H1 (cell line): ENCODE measurements around the gene MBLAC1. TPM values are rescaled to one million over a fixed set of nuclear protein-coding genes. Genes with fewer than 3 reads are reported as not detected.

Source experiments
- CTCF ChIA-PET: fragments of 300-600 bp; sonication (Branson Sonifier 250); formaldehyde crosslinking; loops from one replicate; lab custom pipeline; 2021; ENCODE audit not compliant: partially characterized antibody; lab: Charles Lee
- POLR2A ChIA-PET: fragments of 300-600 bp; sonication (Branson Sonifier 250); formaldehyde crosslinking; loops from one replicate; lab custom pipeline; 2021; ENCODE audit warnings: inconsistent platforms; ENCODE audit not compliant: partially characterized antibody; lab: Charles Lee
- DNase-seq, 2 experiments: peaks; one replicate each; pipeline versions ENCODE4 v3.0.0 to v3.0.0-alpha.2; 2010 to 2022; ENCODE audit warnings: low spot score in 2 of 2, low read depth in 1 of 2, mixed read lengths in 1 of 2
- FAIRE-seq: peaks from 2 replicates; lab custom pipeline; 2011; peaks lifted over from hg19 to GRCh38; lab: Jason Lieb, UNC
- H2AFZ ChIP-seq: 2 replicates; pipeline ENCODE4 v1.8.1; 2012; ENCODE audit warnings: low read length, inconsistent platforms
- H2AK5ac ChIP-seq: 2 replicates; pipeline ENCODE4 v1.6.1; 2013; ENCODE audit warnings: low read depth, low read length
- H2BK120ac ChIP-seq: replicated peaks from 2 replicates; pipeline ENCODE3; 2013; ENCODE audit warnings: low read depth, low read length, inconsistent platforms
- H2BK12ac ChIP-seq: 2 replicates; pipeline ENCODE4 v1.6.1; 2013; ENCODE audit warnings: low read depth, low read length
- H2BK15ac ChIP-seq: 2 replicates; pipeline ENCODE4 v1.6.1; 2013; ENCODE audit warnings: low read length
- H2BK20ac ChIP-seq: 2 replicates; pipeline ENCODE4 v1.6.1; 2013; ENCODE audit warnings: low read length
- H2BK5ac ChIP-seq: 2 replicates; pipeline ENCODE4 v1.6.1; 2013; ENCODE audit warnings: low read depth, low read length
- H3K14ac ChIP-seq: 2 replicates; pipeline ENCODE4 v1.6.1; 2013; ENCODE audit warnings: inconsistent platforms; ENCODE audit not compliant: insufficient read length
- H3K18ac ChIP-seq: 2 replicates; pipeline ENCODE4 v1.6.1; 2013; ENCODE audit warnings: low read length; ENCODE audit errors: extremely low read depth
- H3K23ac ChIP-seq: 2 replicates; pipeline ENCODE4 v1.6.1; 2013; ENCODE audit warnings: inconsistent platforms; ENCODE audit not compliant: insufficient read length
- H3K23me2 ChIP-seq: 2 replicates; pipeline ENCODE4 v1.6.1; 2013; ENCODE audit warnings: low read depth, low read length
- H3K27ac ChIP-seq: 2 replicates; pipeline ENCODE4 v1.6.1; 2011; ENCODE audit warnings: low read depth, low read length, inconsistent platforms
- H3K27me3 ChIP-seq, 4 experiments: replicated peaks in 1 of 4; 1 replicate in 1 of 4; 2 replicates in 3 of 4; pipeline versions ENCODE4 v1.6.1 to v1.8.1; 2011 to 2013; ENCODE audit warnings: low read length in 3 of 4, mild to moderate bottlenecking in 3 of 4, inconsistent platforms in 2 of 4, mixed read lengths in 2 of 4, moderate library complexity in 1 of 4; ENCODE audit not compliant: control insufficient read depth in 3 of 4, insufficient read depth in 3 of 4; ENCODE audit errors: extremely low read depth in 1 of 4
- H3K36me3 ChIP-seq, 4 experiments: 2 replicates each; pipeline versions ENCODE4 v1.6.1 to v1.8.1; 2011 to 2013; ENCODE audit warnings: mild to moderate bottlenecking in 4 of 4, low read length in 3 of 4, moderate library complexity in 2 of 4, control low read depth in 1 of 4, inconsistent platforms in 1 of 4; ENCODE audit not compliant: insufficient read depth in 4 of 4, control insufficient read depth in 2 of 4
- H3K4ac ChIP-seq: replicated peaks from 2 replicates; pipeline ENCODE3; 2013; ENCODE audit warnings: low read length, low read depth, mixed read lengths, inconsistent platforms; ENCODE audit not compliant: insufficient read length
- H3K4me1 ChIP-seq, 4 experiments: replicated peaks in 1 of 4; 1 replicate in 1 of 4; 2 replicates in 3 of 4; pipeline versions ENCODE4 v1.6.1 to v1.8.1; 2011 to 2013; ENCODE audit warnings: low read length in 3 of 4, inconsistent platforms in 2 of 4, mixed read lengths in 1 of 4; ENCODE audit not compliant: insufficient read depth in 4 of 4, control insufficient read depth in 3 of 4
- H3K4me2 ChIP-seq, 2 experiments: 2 replicates each; pipeline versions ENCODE4 v1.6.1 to v1.8.1; 2011 to 2013; ENCODE audit warnings: low read depth in 2 of 2, low read length in 2 of 2, control low read depth in 1 of 2, inconsistent platforms in 1 of 2, mild to moderate bottlenecking in 1 of 2; ENCODE audit not compliant: insufficient read depth in 1 of 2
- H3K4me3 ChIP-seq, 4 experiments: fragments of 200-600, 300-600 bp in 1 of 4; sonication (generic), shearing (Covaris generic), sonication (Bioruptor Twin) in 1 of 4; 2 replicates each; pipeline versions ENCODE4 v1.5.1 to v1.8.1; 2011 to 2016; ENCODE audit warnings: low read length in 4 of 4, low read depth in 3 of 4, control low read depth in 2 of 4, inconsistent platforms in 2 of 4, mild to moderate bottlenecking in 2 of 4, mixed read lengths in 1 of 4, moderate library complexity in 1 of 4; ENCODE audit not compliant: insufficient read depth in 2 of 4; ENCODE audit errors: extremely low read depth in 1 of 4
- H3K56ac ChIP-seq: replicated peaks from 2 replicates; pipeline ENCODE3; 2013; ENCODE audit warnings: low read depth, mild to moderate bottlenecking, mixed read lengths, low read length, inconsistent platforms; ENCODE audit not compliant: insufficient read length
- H3K79me1 ChIP-seq: 2 replicates; pipeline ENCODE4 v1.6.1; 2013; ENCODE audit warnings: low read depth, low read length, control low read depth
- H3K79me2 ChIP-seq, 2 experiments: 2 replicates each; pipeline versions ENCODE4 v1.6.1 to v1.8.1; 2012 to 2013; ENCODE audit warnings: low read length in 2 of 2, mild to moderate bottlenecking in 2 of 2, inconsistent platforms in 1 of 2; ENCODE audit not compliant: insufficient read depth in 2 of 2, control insufficient read depth in 1 of 2
- H3K9ac ChIP-seq, 4 experiments: replicated peaks in 1 of 4; 1 replicate in 1 of 4; 2 replicates in 3 of 4; pipeline versions ENCODE4 v1.6.1 to v1.8.1; 2011 to 2013; ENCODE audit warnings: low read depth in 3 of 4, low read length in 3 of 4, control low read depth in 2 of 4, mild to moderate bottlenecking in 2 of 4, moderate library complexity in 2 of 4, inconsistent platforms in 1 of 4; ENCODE audit errors: extremely low read depth in 1 of 4
- H3K9me3 ChIP-seq, 2 experiments: 2 replicates each; pipeline versions ENCODE4 v1.6.1 to v1.8.1; 2012 to 2013; ENCODE audit warnings: mild to moderate bottlenecking in 2 of 2, moderate library complexity in 2 of 2, control low read depth in 1 of 2, inconsistent platforms in 1 of 2, low read depth in 1 of 2, low read length in 1 of 2, mixed read lengths in 1 of 2; ENCODE audit not compliant: insufficient read depth in 2 of 2
- H4K20me1 ChIP-seq, 2 experiments: replicated peaks in 1 of 2; 2 replicates each; pipeline versions ENCODE3 to v1.8.1; 2011 to 2013; ENCODE audit warnings: inconsistent platforms in 2 of 2, low read length in 2 of 2, mild to moderate bottlenecking in 1 of 2; ENCODE audit not compliant: insufficient read depth in 2 of 2, control insufficient read depth in 1 of 2
- H4K5ac ChIP-seq: 2 replicates; pipeline ENCODE4 v1.6.1; 2013; ENCODE audit warnings: low read length, low read depth, mixed read lengths, inconsistent platforms; ENCODE audit not compliant: insufficient read length
- H4K8ac ChIP-seq: 2 replicates; pipeline ENCODE4 v1.8.0; 2013; ENCODE audit warnings: mild to moderate bottlenecking, moderate library complexity, low read length, inconsistent platforms; ENCODE audit not compliant: insufficient read depth; ENCODE audit errors: extremely low read depth
- H4K91ac ChIP-seq: replicated peaks from 2 replicates; pipeline ENCODE3; 2013; ENCODE audit warnings: low read length, mixed read lengths, inconsistent platforms; ENCODE audit not compliant: insufficient read length
- NRF1 ChIP-seq: IDR thresholded peaks from 2 replicates; pipeline ENCODE4 v1.6.1; 2011; ENCODE audit warnings: mild to moderate bottlenecking, low read depth, low read length, improper control_type of control experiment
- POU5F1 ChIP-seq: IDR thresholded peaks from 2 replicates; pipeline ENCODE4 v1.6.1; 2011; ENCODE audit warnings: low read depth, mild to moderate bottlenecking, low read length, moderate library complexity
- WGBS, 2 experiments: shearing (Covaris generic) in 1 of 2; methylation state at CpG; one replicate each; pipeline versions ENCODE4 v1.1.6 to v1.1.7; 2013 to 2015; ENCODE audit warnings: low lambda C conversion rate in 2 of 2, mixed read lengths in 2 of 2, inconsistent platforms in 1 of 2, low coverage in 1 of 2, missing lambda C conversion rate in 1 of 2; ENCODE audit not compliant: insufficient replicate concordance in 2 of 2, insufficient coverage in 1 of 2, insufficient read length in 1 of 2; ENCODE audit errors: extremely low coverage in 1 of 2, missing lambda C conversion rate in 1 of 2; 5-methylcytosine and 5-hydroxymethylcytosine counted together
- polyA plus RNA-seq, 7 experiments: library from polyadenylated mRNA; depleted of rRNA in 3 of 7; stranded (reverse) in 5 of 7; unstranded in 2 of 7; fragments of >200 nt in 5 of 7; fragments of 200-250 nt in 2 of 7; gene quantifications; 1 replicate in 5 of 7; 2 replicates in 1 of 7; 4 replicates in 1 of 7; pipeline versions ENCODE4 v1.2.1 to v1.2.3, GENCODE V29; 2011 to 2013; ENCODE audit warnings: missing spikeins in 2 of 7, mixed read lengths in 2 of 7
- total RNA-seq: library from RNA; stranded (reverse); fragmentation: NEBNext Ultra II Directional; extraction: Animal tissue kit (Norgen Biotek cat#: 25700); gene quantifications from 2 replicates; pipeline ENCODE4 v1.2.1, GENCODE V29; 2021

MBLAC1 gene
- total and polyA plus RNA-seq, 2 of the 8 experiments (the other 6 are each of a cell fraction or from before 2014, with no cell fraction given): 1.00 to 1.7 TPM

- Histone ChIP-seq H4K20me1 (peaks cover 8% of the 10 kb centered on the region in 2 experiments), H3K4ac (peak overlapping the region; percentile 11), H2AK5ac (no peak overlapping the region), H3K4me3 (peak overlapping the region; percentile 78 to 98 (median 96)), H3K27ac (peak overlapping the region; percentile 19), H3K36me3 (peaks cover 18 to 29% (median 25%) of the 10 kb centered on the region in 4 experiments), H3K4me2 (peak overlapping the region; percentile 66 to 70), H3K23me2 (peaks cover 4% of the 10 kb centered on the region; the same call in 1 of the 2 replicates), H4K5ac (peak overlapping the region; percentile 85), H3K14ac (no peak overlapping the region), H3K9ac (peak overlapping the region in 3 of 4 experiments; percentile 2 to 62 (median 21); a peak in 4 of 7 replicates), H3K23ac (no peak overlapping the region), H3K56ac (peak overlapping the region; percentile 5), H3K79me1 (no peaks in the 10 kb centered on the region), H2BK15ac (0 out of 2 replicates have a peak overlapping the region, but pooled peaks have one; percentile 6), H3K18ac (peak overlapping the region; percentile 76; the same call in 1 of the 2 replicates), H2AFZ (no peak overlapping the region), H3K9me3 (no peaks in the 10 kb centered on the region), H2BK5ac (0 out of 2 replicates have a peak overlapping the region, but pooled peaks have one; percentile 18), H4K91ac (peak overlapping the region; percentile 50), H2BK120ac (peak overlapping the region; percentile 4), H2BK12ac (0 out of 2 replicates have a peak overlapping the region, but pooled peaks have one; percentile 1), H3K27me3 (no peaks in the 10 kb centered on the region), H3K4me1 (peaks cover 0 to 3% (median 0%) of the 10 kb centered on the region in 4 experiments; a peak in 2 of 7 replicates), H3K79me2 (peaks cover 0 to 6% of the 10 kb centered on the region in 2 experiments; a peak in 1 of 4 replicates), H4K8ac (no peak overlapping the region; the same call in 1 of the 2 replicates), H2BK20ac (no peak overlapping the region)
- POLR2A ChIA-PET: interaction anchor here (0.7 to 19.5 kb wide), 12 partner anchors 6 to 90 kb away, joined by 3 to 722 read pairs (median 4); partner anchors contain the start of genes AP4M1, MBLAC1, MCM7 and ZSCAN21
- 84% methylated on average over 11 of the region's 11 CpGs; no CpG with 5 or more reads in 1 of the 2 experiments for WGBS, 2 experiments
- DNase-seq (no peak), FAIRE-seq (no peak)
- CTCF ChIA-PET: interaction anchor here (0.7 to 1.2 kb wide), 2 partner anchors 44 to 47 kb away, joined by 3 read pairs; no protein-coding TSS in a partner anchor
- TF ChIP-seq NRF1 (no peak), POU5F1 (no peak)
Observed at GRCh38 chr7:100088095-100088620, 38.6 kb upstream of the MBLAC1 start.
